Mucosa of rectum (tissue), 2 donors: ENCODE data around the gene SP9.
A peak's percentile ranks its signal among the peaks of the same experiment; 100 is the strongest.

Source experiments
- H3K27ac ChIP-seq, 2 donors: one replicate each; pipeline ENCODE4 v1.7.0; 2013; ENCODE audit warnings: inconsistent platforms in 2 of 2, low read depth in 2 of 2, low read length in 2 of 2
- H3K27me3 ChIP-seq, 2 donors: one replicate each; pipeline ENCODE4 v1.7.0; 2013; ENCODE audit warnings: low read length in 2 of 2; ENCODE audit not compliant: control insufficient read depth in 2 of 2, insufficient read depth in 2 of 2
- H3K36me3 ChIP-seq, 2 donors: one replicate each; pipeline ENCODE4 v1.7.0; 2013; ENCODE audit warnings: low read length in 2 of 2; ENCODE audit not compliant: control insufficient read depth in 2 of 2, insufficient read depth in 2 of 2
- H3K4me1 ChIP-seq, 2 donors: one replicate each; pipeline ENCODE4 v1.7.0; 2013; ENCODE audit warnings: low read length in 2 of 2, mild to moderate bottlenecking in 1 of 2; ENCODE audit not compliant: control insufficient read depth in 2 of 2, insufficient read depth in 2 of 2
- H3K4me3 ChIP-seq, 2 donors: one replicate each; pipeline ENCODE4 v1.7.0; 2013; ENCODE audit warnings: low read length in 2 of 2
- H3K9ac ChIP-seq, 2 donors: one replicate each; pipeline ENCODE4 v1.7.0; 2013; ENCODE audit warnings: low read length in 2 of 2, low read depth in 1 of 2, mild to moderate bottlenecking in 1 of 2
- H3K9me3 ChIP-seq, 2 donors: one replicate each; pipeline ENCODE4 v1.7.0; 2013; ENCODE audit warnings: low read length in 2 of 2; ENCODE audit not compliant: control insufficient read depth in 2 of 2
- donor health status: healthy.
- donor health status: Normal muscosa, but diverticular disease.

SP9 gene

GRCh38 chr2:174326161-174327020 is 8.4 kb upstream of the SP9 start:
- H3K27me3 ChIP-seq = peaks cover 56 to 58% of the 10 kb centered on the region in 2 donors
- peak overlapping the region; percentile 54 to 60 for H3K4me3 ChIP-seq
- no peaks in the 10 kb centered on the region for H3K36me3 ChIP-seq
- H3K27ac ChIP-seq = no peak overlapping the region
- no peaks in the 10 kb centered on the region for H3K9me3 ChIP-seq
- H3K4me1 ChIP-seq = peaks cover 11% of the 10 kb centered on the region in 2 donors
- no peak overlapping the region for H3K9ac ChIP-seq

GRCh38 chr2:174327021-174327840 is 7.5 kb upstream of the SP9 start:
- Histone ChIP-seq H3K27me3 (peaks cover 65 to 67% of the 10 kb centered on the region in 2 donors), H3K4me1 (peaks cover 11% of the 10 kb centered on the region in 2 donors), H3K27ac (no peak overlapping the region), H3K9me3 (no peaks in the 10 kb centered on the region), H3K36me3 (no peaks in the 10 kb centered on the region), H3K9ac (no peak overlapping the region), H3K4me3 (peak overlapping the region in 1 of 2 donors; percentile 60)

GRCh38 chr2:174327841-174328113 is 7.0 kb upstream of the SP9 start:
- H3K4me1 ChIP-seq = peaks cover 11% of the 10 kb centered on the region in 2 donors
- H3K4me3 ChIP-seq = no peak overlapping the region
- no peaks in the 10 kb centered on the region for H3K36me3 ChIP-seq
- no peaks in the 10 kb centered on the region for H3K9me3 ChIP-seq
- H3K27me3 ChIP-seq = peaks cover 69 to 71% of the 10 kb centered on the region in 2 donors
- no peak overlapping the region for H3K27ac ChIP-seq
- no peak overlapping the region for H3K9ac ChIP-seq

GRCh38 chr2:174328114-174328960 is 6.4 kb upstream of the SP9 start:
- Histone ChIP-seq H3K27ac (no peak overlapping the region), H3K4me1 (peaks cover 11 to 14% of the 10 kb centered on the region in 2 donors), H3K27me3 (peaks cover 74 to 77% of the 10 kb centered on the region in 2 donors), H3K36me3 (no peaks in the 10 kb centered on the region), H3K4me3 (no peak overlapping the region), H3K9ac (no peak overlapping the region), H3K9me3 (no peaks in the 10 kb centered on the region)

GRCh38 chr2:174328961-174329715 is 5.6 kb upstream of the SP9 start:
- Histone ChIP-seq H3K9me3 (no peaks in the 10 kb centered on the region), H3K4me3 (no peak overlapping the region), H3K9ac (no peak overlapping the region), H3K27me3 (peaks cover 79 to 85% of the 10 kb centered on the region in 2 donors), H3K27ac (no peak overlapping the region), H3K4me1 (peaks cover 11 to 18% of the 10 kb centered on the region in 2 donors), H3K36me3 (no peaks in the 10 kb centered on the region)

- no peak overlapping the region for H3K27ac ChIP-seq
- H3K36me3 ChIP-seq = no peaks in the 10 kb centered on the region
- H3K9ac ChIP-seq = no peak overlapping the region
- peaks cover 18 to 31% of the 10 kb centered on the region in 2 donors for H3K4me1 ChIP-seq
- H3K9me3 ChIP-seq = no peaks in the 10 kb centered on the region
- no peak overlapping the region for H3K4me3 ChIP-seq
- H3K27me3 ChIP-seq = peaks cover 90 to 93% of the 10 kb centered on the region in 2 donors
Observed at GRCh38 chr2:174330945-174331594, 3.7 kb upstream of the SP9 start.

- H3K27me3 ChIP-seq = peaks cover 90 to 93% of the 10 kb centered on the region in 2 donors
- H3K4me1 ChIP-seq = peaks cover 19 to 29% of the 10 kb centered on the region in 2 donors
- H3K9ac ChIP-seq = no peak overlapping the region
- H3K27ac ChIP-seq = no peak overlapping the region
- no peaks in the 10 kb centered on the region for H3K9me3 ChIP-seq
- no peak overlapping the region for H3K4me3 ChIP-seq
- H3K36me3 ChIP-seq = no peaks in the 10 kb centered on the region
Observed at GRCh38 chr2:174331595-174332216, 3.0 kb upstream of the SP9 start.

GRCh38 chr2:174332217-174332963 is 2.4 kb upstream of the SP9 start:
- Histone ChIP-seq H3K9ac (no peak overlapping the region), H3K9me3 (no peaks in the 10 kb centered on the region), H3K36me3 (no peaks in the 10 kb centered on the region), H3K4me3 (no peak overlapping the region), H3K27ac (no peak overlapping the region), H3K4me1 (peaks cover 17 to 27% of the 10 kb centered on the region in 2 donors), H3K27me3 (peaks cover 84 to 90% of the 10 kb centered on the region in 2 donors)
